Measurements from ENCODE around the gene ADGRD1.

Gene ADGRD1

GRCh38 chr12:130948136-130948535, 5.6 kb upstream of the ADGRD1 start:
- Histone ChIP-seq H3K27ac (ENCODE audit: low read depth, low read length, poor library complexity, severe bottlenecking) (no peak overlapping the region), H3K9me3 (ENCODE audit: low read length) (0 out of 2 replicates have a peak, but pooled peaks cover 3% of the 10 kb centered on the region), H4K20me1 (ENCODE audit: insufficient read depth, low read length) (no peaks in the 10 kb centered on the region), H3K4me1 (ENCODE audit: insufficient read depth, low read length, severe bottlenecking) (no peaks in the 10 kb centered on the region), H3K79me2 (ENCODE audit: insufficient read depth, low read length) (no peaks in the 10 kb centered on the region), H2AFZ (ENCODE audit: low read length) (no peak overlapping the region), H3K9me2 (ENCODE audit: low read depth, low read length) (no peaks in the 10 kb centered on the region), H3K4me3 (ENCODE audit: low read depth, low read length, poor library complexity, severe bottlenecking) (no peak overlapping the region), H3F3A (ENCODE audit: insufficient read depth, low read length) (no peaks in the 10 kb centered on the region), H3K4me2 (ENCODE audit: low read length) (no peak overlapping the region), H3K9ac (ENCODE audit: low read length) (no peak overlapping the region), H3K36me3 (ENCODE audit: insufficient read depth, low read length) (no peaks in the 10 kb centered on the region), H3K27me3 (ENCODE audit: insufficient read depth, low read length) (no peaks in the 10 kb centered on the region; the same call in 1 of the 2 replicates)
- TF ChIP-seq EZH2 (IDR thresholded peaks at IDR 0.05; ENCODE audit: borderline replicate concordance, low read length) (no peak), CTCF (IDR thresholded peaks at IDR 0.05; ENCODE audit: low read length) (no peak)

GRCh38 chr12:130948751-130949150, 5.0 kb upstream of the ADGRD1 start:
- Histone ChIP-seq H3F3A (ENCODE audit: insufficient read depth, low read length) (no peaks in the 10 kb centered on the region), H3K27me3 (ENCODE audit: insufficient read depth, low read length) (no peaks in the 10 kb centered on the region; the same call in 1 of the 2 replicates), H4K20me1 (ENCODE audit: insufficient read depth, low read length) (no peaks in the 10 kb centered on the region), H3K4me1 (ENCODE audit: insufficient read depth, low read length, severe bottlenecking) (no peaks in the 10 kb centered on the region), H3K4me3 (ENCODE audit: low read depth, low read length, poor library complexity, severe bottlenecking) (no peak overlapping the region), H3K36me3 (ENCODE audit: insufficient read depth, low read length) (no peaks in the 10 kb centered on the region), H3K9ac (ENCODE audit: low read length) (no peak overlapping the region), H3K9me3 (ENCODE audit: low read length) (0 out of 2 replicates have a peak, but pooled peaks cover 3% of the 10 kb centered on the region), H3K79me2 (ENCODE audit: insufficient read depth, low read length) (no peaks in the 10 kb centered on the region), H3K27ac (ENCODE audit: low read depth, low read length, poor library complexity, severe bottlenecking) (no peak overlapping the region), H3K4me2 (ENCODE audit: low read length) (no peak overlapping the region), H2AFZ (ENCODE audit: low read length) (no peak overlapping the region), H3K9me2 (ENCODE audit: low read depth, low read length) (no peaks in the 10 kb centered on the region)
- TF ChIP-seq EZH2 (IDR thresholded peaks at IDR 0.05; ENCODE audit: borderline replicate concordance, low read length) (no peak), CTCF (IDR thresholded peaks at IDR 0.05; ENCODE audit: low read length) (no peak)

GRCh38 chr12:130949806-130950205, 3.9 kb upstream of the ADGRD1 start:
- no peaks in the 10 kb centered on the region; the same call in 1 of the 2 replicates for H3K27me3 ChIP-seq (ENCODE audit: insufficient read depth, low read length)
- H3K9ac ChIP-seq (ENCODE audit: low read length), result no peak overlapping the region
- no peaks in the 10 kb centered on the region for H3K79me2 ChIP-seq (ENCODE audit: insufficient read depth, low read length)
- no peaks in the 10 kb centered on the region for H4K20me1 ChIP-seq (ENCODE audit: insufficient read depth, low read length)
- H3K4me3 ChIP-seq (ENCODE audit: low read depth, low read length, poor library complexity, severe bottlenecking), result no peak overlapping the region
- no peaks in the 10 kb centered on the region for H3K4me1 ChIP-seq (ENCODE audit: insufficient read depth, low read length, severe bottlenecking)
- H3K36me3 ChIP-seq (ENCODE audit: insufficient read depth, low read length), result no peaks in the 10 kb centered on the region
- no peak overlapping the region for H3K27ac ChIP-seq (ENCODE audit: low read depth, low read length, poor library complexity, severe bottlenecking)
- 0 out of 2 replicates have a peak, but pooled peaks cover 3% of the 10 kb centered on the region for H3K9me3 ChIP-seq (ENCODE audit: low read length)
- TF ChIP-seq CTCF (IDR thresholded peaks at IDR 0.05; ENCODE audit: low read length) (no peak), EZH2 (IDR thresholded peaks at IDR 0.05; ENCODE audit: borderline replicate concordance, low read length) (no peak)
- no peak overlapping the region for H3K4me2 ChIP-seq (ENCODE audit: low read length)
- H3F3A ChIP-seq (ENCODE audit: insufficient read depth, low read length), result no peaks in the 10 kb centered on the region
- H3K9me2 ChIP-seq (ENCODE audit: low read depth, low read length), result no peaks in the 10 kb centered on the region
- no peak overlapping the region for H2AFZ ChIP-seq (ENCODE audit: low read length)

Data from OCI-LY1 (cell line).